Measurements from ENCODE around the gene GTF2F1. TPM values are rescaled to one million over a fixed set of nuclear protein-coding genes. Genes with fewer than 3 reads are reported as not detected.

The GTF2F1 gene
- total RNA-seq, 1 experiment from 2014 or later, result 67.2 TPM

GRCh38 chr19:6413721-6414643 lies 21.0 kb upstream of the GTF2F1 start:
- H3K56ac ChIP-seq (ENCODE audit: insufficient read length, low read depth, low read length), result no peak overlapping the region
- no peak overlapping the region for H2AFZ ChIP-seq (ENCODE audit: low read length)
- no peaks in the 10 kb centered on the region for H3K27me3 ChIP-seq (ENCODE audit: insufficient read depth, low read length)
- H3K18ac ChIP-seq (ENCODE audit: insufficient read length, low read depth, low read length), result no peak overlapping the region
- H4K91ac ChIP-seq (ENCODE audit: insufficient read length, low read depth, low read length), result no peak overlapping the region
- no peaks in the 10 kb centered on the region for H3K4me1 ChIP-seq (ENCODE audit: insufficient read depth, low read length)
- no peaks in the 10 kb centered on the region for H3K9me3 ChIP-seq (ENCODE audit: control insufficient read depth, low read depth, low read length)
- no peaks in the 10 kb centered on the region for H3K23me2 ChIP-seq (ENCODE audit: insufficient read length, low read depth, low read length, poor library complexity, severe bottlenecking)
- H3K4ac ChIP-seq (ENCODE audit: low read depth, low read length), result no peak overlapping the region
- H3K4me1 Mint-ChIP-seq, result peaks cover 3 to 21% of the 10 kb centered on the region in 2 experiments
- H3K27me3 Mint-ChIP-seq (ENCODE audit: low read depth), result no peaks in the 10 kb centered on the region
- TF ChIP-seq CTCF (conservative IDR thresholded peaks at IDR 0.05), result 0 out of 3 replicates have a peak, but pooled peaks have one; percentile 23
- no peak overlapping the region for H2BK12ac ChIP-seq (ENCODE audit: insufficient read length, low read depth, low read length)
- no peaks in the 10 kb centered on the region for H4K20me1 ChIP-seq (ENCODE audit: control insufficient read depth, insufficient read depth, insufficient read length)
- no peak overlapping the region for H3K4me2 ChIP-seq (ENCODE audit: insufficient read depth, insufficient read length, low read length)
- WGBS (ENCODE audit: extremely low coverage, insufficient read length, low lambda C conversion rate), result no CpG with 5 or more reads among the region's 42 CpGs
- no peak overlapping the region for H4K5ac ChIP-seq (ENCODE audit: insufficient read length, low read depth, low read length)
- peak overlapping the region in 2 of 3 experiments; percentile 90 to 95; a peak in 4 of 7 replicates for H3K27ac Mint-ChIP-seq
- no peak overlapping the region for H3K27ac ChIP-seq (ENCODE audit: insufficient read length, low read depth, low read length)
- H2BK5ac ChIP-seq (ENCODE audit: insufficient read length, low read length), result no peak overlapping the region
- DNase-seq, result peak; percentile 74
- no peak overlapping the region for H3K14ac ChIP-seq (ENCODE audit: insufficient read depth, low read length)
- H4K8ac ChIP-seq (replicated peaks; ENCODE audit: insufficient read length, low read depth, low read length), result no peak overlapping the region
- no peak overlapping the region for H3K23ac ChIP-seq (ENCODE audit: insufficient read length, low read depth, low read length)
- no peak overlapping the region for H2BK120ac ChIP-seq (ENCODE audit: low read depth, low read length, poor library complexity, severe bottlenecking)
- peaks cover 25 to 58% (median 58%) of the 10 kb centered on the region in 3 experiments; a peak in 6 of 7 replicates for H3K36me3 Mint-ChIP-seq (ENCODE audit: insufficient read depth in 1 of 3, low read depth in 3 of 3)
- H3K4me3 Mint-ChIP-seq, result no peak overlapping the region
- no peaks in the 10 kb centered on the region; a peak in 1 of 5 replicates for H3K9me3 Mint-ChIP-seq
- no peaks in the 10 kb centered on the region for H3K79me2 ChIP-seq (ENCODE audit: insufficient read depth, low read length)
- H2AK5ac ChIP-seq (ENCODE audit: insufficient read length, low read length), result no peak overlapping the region
- H2BK15ac ChIP-seq (ENCODE audit: low read depth, low read length), result no peak overlapping the region
- no peak overlapping the region for H3K9ac ChIP-seq (ENCODE audit: extremely low read depth, insufficient read length, low read length)
- H3K79me1 ChIP-seq (ENCODE audit: insufficient read depth, low read depth, low read length, poor library complexity, severe bottlenecking), result peaks cover 3% of the 10 kb centered on the region
- H3T11ph ChIP-seq (ENCODE audit: low read length), result no peak overlapping the region
- no peak overlapping the region for H2BK20ac ChIP-seq (ENCODE audit: low read depth, low read length, poor library complexity, severe bottlenecking)
